Head of caudate nucleus (tissue), 42 donors: ENCODE measurements around the gene CERS3.

ENCODE experiments used
- DNase-seq, 42 donors: peaks; one replicate each; pipeline versions ENCODE4 v3.0.0 to v3.0.0-alpha.2; 2020 to 2021; ENCODE audit warnings: mixed read lengths in 7 of 42
- intact Hi-C: fragments of 100-400 bp; cut with DNase I; formaldehyde crosslinking; loops from one replicate; pipeline ENCODE4 v1.15.0; 2022

Gene CERS3

DNA sequence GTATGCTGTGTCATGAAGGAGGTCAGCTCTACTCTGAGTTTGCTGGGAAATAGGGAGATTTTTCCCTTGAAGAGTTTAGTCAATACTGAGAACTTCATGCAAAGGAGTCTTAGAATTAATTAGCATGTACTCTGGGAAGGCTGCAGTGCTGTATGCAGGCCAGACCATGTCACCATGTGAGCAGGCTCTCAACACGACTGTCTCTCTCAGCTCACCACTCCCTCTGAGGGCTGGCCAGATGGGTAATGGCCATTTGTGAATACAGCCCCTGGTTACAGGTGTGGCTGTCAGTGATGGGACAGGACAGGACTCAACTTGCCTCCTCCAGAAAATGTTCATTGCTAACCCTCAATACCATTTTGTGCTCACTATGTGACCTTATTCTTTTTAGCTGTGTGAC, 5.1 kb upstream of the CERS3 start:
- intact Hi-C loops = no loop called here
- DNase-seq = no peak

DNA sequence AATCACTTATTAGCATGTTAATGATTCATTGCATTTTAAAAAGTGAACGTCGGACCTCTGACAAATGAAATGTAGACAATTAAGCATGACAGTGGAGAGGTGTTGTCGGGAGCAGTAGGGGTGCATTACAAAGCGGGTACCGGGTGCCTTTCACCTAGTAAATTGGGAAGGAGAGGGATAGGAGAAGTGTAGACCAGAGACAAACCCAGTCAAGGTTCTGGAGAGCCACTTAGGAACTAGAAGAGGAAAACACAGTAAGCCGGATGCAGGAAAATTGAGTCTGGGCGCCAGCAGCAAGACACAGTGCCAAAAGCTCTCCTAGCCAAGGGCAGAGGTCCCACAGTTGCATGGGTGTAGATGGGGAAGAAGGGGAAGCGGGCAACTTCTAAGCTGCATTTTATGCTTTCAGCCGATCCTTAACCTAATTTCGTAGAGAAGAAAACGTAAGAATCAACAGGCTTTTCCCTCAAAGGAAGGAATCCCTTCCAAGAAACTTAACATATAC, 3.1 kb upstream of the CERS3 start:
- intact Hi-C loops = no loop called here

DNA sequence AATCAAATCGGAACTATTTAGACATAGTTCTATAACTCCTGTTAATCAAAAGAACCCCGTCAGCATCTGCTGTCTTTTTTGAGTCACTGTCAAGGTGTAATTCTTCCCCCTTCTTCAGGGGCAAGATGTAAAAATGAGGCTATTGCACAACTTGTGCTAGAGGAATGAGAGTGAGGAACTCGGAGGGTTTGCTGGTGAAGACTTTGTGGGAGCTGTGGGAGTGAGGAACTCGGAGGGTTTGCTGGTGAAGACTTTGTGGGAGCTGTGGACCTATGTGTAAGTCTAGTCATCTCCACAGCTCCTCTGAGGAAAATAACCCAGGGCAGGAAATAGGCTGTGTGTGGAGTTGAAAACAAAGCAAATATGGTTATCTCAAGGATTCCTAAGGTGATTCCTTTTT, 2.5 kb upstream of the CERS3 start:
- DNase-seq = no peak
- intact Hi-C loops = no loop called here

More for the DNA sequence above, 3.1 kb upstream of the CERS3 start:
- peak in 2 of 42 donors; percentile 11 to 16 for DNase-seq

GRCh38 chr15:100529556-100529955, 806 bp upstream of the CERS3 start:
- no peak for DNase-seq

GRCh38 chr15:100526027-100526481, 2.7 kb downstream of the CERS3 start:
- intact Hi-C loops = no loop called here
- DNase-seq = peak in 38 of 42 donors; percentile 27 to 77 (median 56)

More at GRCh38 chr15:100529556-100529955, 806 bp upstream of the CERS3 start:
- intact Hi-C loops = no loop called here

- intact Hi-C loops = no loop called here
- DNase-seq = no peak
These were observed 3.3 kb downstream of the CERS3 start for GRCh38 chr15:100525436-100525835.

GRCh38 chr15:100524326-100524725, 4.4 kb downstream of the CERS3 start:
- intact Hi-C loops = no loop called here

DNA sequence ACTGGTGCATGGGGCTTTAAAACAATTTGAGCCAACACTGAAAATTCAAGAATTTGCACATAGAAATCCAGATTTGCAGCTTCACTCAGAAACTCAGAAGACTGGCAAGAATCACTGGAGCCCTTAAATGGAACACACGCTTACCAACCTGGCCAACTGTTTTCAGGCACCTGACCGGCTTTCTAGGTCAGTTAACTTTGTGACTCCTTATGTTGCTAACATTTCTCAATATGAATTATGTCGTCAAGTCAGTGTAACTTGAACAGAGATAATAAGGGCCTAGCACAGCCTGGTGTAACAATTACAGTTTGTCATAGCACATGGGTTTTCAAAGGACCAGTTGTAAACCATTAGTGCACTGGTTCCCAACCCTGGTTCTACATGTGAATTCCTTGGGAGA, 6.8 kb downstream of the CERS3 start:
- intact Hi-C loops = no loop called here
- no peak for DNase-seq

More at GRCh38 chr15:100524326-100524725, 4.4 kb downstream of the CERS3 start:
- DNase-seq = no peak

GRCh38 chr15:100520132-100520921, 8.4 kb downstream of the CERS3 start:
- intact Hi-C loops = no loop called here
- DNase-seq = peak in 6 of 42 donors; percentile 7 to 34 (median 14)

DNA sequence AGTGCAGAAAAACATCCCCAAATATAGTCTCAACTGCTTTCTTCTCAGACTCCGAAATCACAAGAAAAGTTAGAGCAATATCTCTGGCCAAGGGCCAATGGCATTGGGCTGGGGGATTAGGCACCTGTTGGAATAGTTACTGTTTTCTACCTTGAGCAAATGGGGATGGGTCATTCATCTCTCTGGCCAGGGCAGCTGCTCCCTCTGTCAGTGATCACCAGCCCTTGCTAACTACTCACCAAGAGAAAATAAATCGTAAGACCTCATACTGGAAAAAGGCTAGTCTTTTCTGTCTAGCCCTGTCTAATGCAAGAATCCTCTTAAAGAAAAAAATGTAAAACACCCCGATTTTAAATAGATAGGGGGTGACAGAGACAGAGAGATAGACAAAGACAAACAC, 10.9 kb downstream of the CERS3 start:
- intact Hi-C loops = no loop called here
- DNase-seq = no peak

GRCh38 chr15:100516643-100517512, 11.9 kb downstream of the CERS3 start:
- intact Hi-C loops = no loop called here
- DNase-seq = no peak

DNA sequence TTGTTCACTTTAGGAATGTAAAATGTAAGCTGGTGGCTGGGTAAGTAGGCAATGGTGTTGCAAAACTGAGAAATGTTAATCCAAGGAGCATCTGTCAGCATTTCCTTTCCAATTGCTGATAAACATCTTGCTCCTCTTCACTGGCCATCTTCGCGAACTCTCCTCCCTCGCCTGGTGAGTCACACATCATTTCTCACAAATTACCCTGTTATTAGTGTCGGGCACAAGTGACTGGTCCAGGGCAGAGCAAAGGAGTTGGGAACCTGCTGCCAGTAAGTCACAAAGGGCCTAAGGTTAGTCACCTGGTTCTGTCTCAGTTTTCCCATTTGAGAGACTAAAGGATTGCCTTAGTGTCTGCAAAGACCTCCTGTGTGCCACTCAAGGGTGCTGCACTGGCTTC, 13.0 kb downstream of the CERS3 start:
- DNase-seq = no peak
- intact Hi-C loops = no loop called here

- DNase-seq = no peak
These were observed 20.0 kb downstream of the CERS3 start for GRCh38 chr15:100508641-100509300.

GRCh38 chr15:100502651-100503050, 26.1 kb downstream of the CERS3 start:
- DNase-seq = no peak
- intact Hi-C loops = no loop called here

More at GRCh38 chr15:100508641-100509300, 20.0 kb downstream of the CERS3 start:
- intact Hi-C loops = no loop called here

DNA sequence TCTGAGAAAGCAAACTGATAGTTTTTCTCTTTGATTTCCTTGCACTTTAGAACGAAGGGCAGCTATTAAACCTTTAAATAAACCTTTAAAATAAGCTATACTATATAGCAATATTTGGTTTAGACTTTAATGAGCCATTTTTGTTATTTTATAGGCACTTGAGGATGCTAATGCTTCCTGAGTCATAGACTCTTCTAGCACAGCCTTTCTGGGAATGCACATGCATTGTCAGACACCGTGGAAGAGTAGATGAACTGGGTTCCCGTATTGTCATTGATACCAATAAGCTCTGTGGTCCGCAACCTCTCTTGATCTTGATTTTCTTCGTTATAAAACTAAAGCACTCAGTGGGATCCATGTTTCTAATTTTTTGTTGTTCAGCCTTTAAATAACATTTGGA, 27.6 kb downstream of the CERS3 start:
- intact Hi-C loops = no loop called here
- DNase-seq = no peak

DNA sequence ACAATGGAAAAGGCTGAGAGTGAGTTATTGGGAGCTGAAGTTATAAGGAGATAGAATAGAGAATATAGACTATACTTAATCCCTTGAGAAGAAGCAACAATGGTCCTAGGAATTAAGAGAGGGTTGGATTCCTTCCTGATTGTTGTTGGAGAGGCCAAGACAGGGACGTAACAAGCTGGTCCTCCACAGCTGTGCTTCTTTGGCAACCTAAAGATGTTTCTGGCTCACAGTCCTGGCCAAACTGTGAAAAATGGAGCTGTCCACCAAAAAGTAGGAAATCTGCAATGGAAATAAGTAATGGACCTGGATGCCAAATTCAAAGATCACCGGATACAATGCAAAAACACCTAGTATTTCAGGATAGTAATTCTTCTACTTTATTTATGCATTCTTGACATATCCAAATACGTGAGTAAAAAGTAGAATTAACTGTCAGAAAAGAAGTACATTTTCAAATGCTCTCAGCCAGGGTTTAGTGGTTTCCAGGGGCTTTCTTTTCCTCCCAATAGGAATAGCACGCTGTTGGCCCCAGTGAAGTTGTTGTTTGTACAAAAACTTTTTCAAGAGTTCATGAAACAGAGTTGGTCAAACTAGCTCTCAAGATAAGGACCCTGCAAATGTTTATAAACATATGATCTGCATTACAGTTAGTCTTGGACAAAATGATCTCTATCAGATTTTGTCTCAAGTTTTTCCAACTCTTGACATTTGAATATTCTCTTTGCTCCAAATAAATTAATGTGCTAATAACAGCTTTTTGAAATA, 28.3 kb downstream of the CERS3 start:
- intact Hi-C loops = no loop called here
- no peak for DNase-seq

GRCh38 chr15:100495861-100496260, 32.9 kb downstream of the CERS3 start:
- intact Hi-C loops = no loop called here
- no peak for DNase-seq

- no peak for DNase-seq
- intact Hi-C loops = no loop called here
These were observed 35.5 kb downstream of the CERS3 start for GRCh38 chr15:100493213-100493612.

- DNase-seq = no peak
These were observed 44.3 kb downstream of the CERS3 start for GRCh38 chr15:100484443-100484842.

More at GRCh38 chr15:100484443-100484842, 44.3 kb downstream of the CERS3 start:
- intact Hi-C loops = no loop called here
